H4 (cell line): ENCODE measurements around the gene OR8J1. TPM values are rescaled to one million over a fixed set of nuclear protein-coding genes. Genes with fewer than 3 reads are reported as not detected.
"Not testable (repeated sequence)": the region's sequence is repeated elsewhere in the genome, so short reads cannot be mapped to it uniquely, and the experiment has no call there.

Source experiments
- DNase-seq: peaks from one replicate; pipeline ENCODE4 v3.0.0-alpha.2; 2015; ENCODE audit warnings: low spot score
- total RNA-seq: library from RNA; depleted of rRNA; stranded (reverse); fragments of >200 nt; shearing (Covaris generic); gene quantifications from 2 replicates; pipeline ENCODE4 v1.2.3, GENCODE V29; 2014; rRNA removed

OR8J1 gene, protein sequence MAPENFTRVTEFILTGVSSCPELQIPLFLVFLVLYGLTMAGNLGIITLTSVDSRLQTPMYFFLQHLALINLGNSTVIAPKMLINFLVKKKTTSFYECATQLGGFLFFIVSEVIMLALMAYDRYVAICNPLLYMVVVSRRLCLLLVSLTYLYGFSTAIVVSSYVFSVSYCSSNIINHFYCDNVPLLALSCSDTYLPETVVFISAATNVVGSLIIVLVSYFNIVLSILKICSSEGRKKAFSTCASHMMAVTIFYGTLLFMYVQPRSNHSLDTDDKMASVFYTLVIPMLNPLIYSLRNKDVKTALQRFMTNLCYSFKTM
- total RNA-seq: not detected in 2 replicates

DNA sequence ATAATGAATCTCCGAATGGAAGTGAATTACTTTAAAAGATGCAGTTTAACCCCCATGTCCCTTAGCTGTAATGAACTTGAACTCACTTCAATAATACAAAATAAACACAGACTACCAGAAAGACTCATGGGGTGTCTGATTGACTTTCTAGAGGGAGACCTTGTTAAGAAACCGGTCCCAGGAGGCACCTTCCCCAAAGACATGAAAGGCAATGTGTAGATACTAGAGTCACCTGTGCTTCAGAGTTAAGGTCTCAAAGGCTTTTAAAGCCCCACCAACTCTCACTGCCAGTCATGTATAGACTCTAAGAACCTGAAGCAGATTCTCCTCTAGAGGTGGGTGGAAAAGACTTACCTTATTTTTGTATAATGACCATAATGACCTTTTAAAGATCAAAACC, at the start of gene OR8J1:
OR8J1 (plus strand) TSS at position 301 of the 400 bp plus-strand sequence. CDS start 5,956 bp downstream, outside the sequence.
- DNase-seq: no peak

DNA sequence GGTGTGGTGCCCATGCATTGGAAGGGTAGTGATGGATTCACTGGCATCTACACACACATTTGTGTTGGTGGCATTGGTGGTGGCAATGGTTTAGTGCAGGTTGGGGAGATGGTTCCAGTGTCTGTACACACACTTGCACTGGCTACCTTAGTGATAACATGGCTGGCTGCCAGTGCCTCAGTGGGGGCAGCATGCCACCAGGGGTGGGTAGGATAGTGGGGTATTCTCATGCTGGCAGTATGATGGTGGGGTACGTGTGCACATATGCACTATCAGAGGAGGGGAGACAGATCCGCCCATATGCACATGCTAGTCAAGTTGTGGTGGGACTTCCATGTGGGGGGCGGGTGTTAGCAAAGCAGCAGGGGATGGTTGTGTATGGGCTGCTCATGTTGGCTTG, 46.3 kb upstream of the OR8J1 start:
- DNase-seq: no peak

DNA sequence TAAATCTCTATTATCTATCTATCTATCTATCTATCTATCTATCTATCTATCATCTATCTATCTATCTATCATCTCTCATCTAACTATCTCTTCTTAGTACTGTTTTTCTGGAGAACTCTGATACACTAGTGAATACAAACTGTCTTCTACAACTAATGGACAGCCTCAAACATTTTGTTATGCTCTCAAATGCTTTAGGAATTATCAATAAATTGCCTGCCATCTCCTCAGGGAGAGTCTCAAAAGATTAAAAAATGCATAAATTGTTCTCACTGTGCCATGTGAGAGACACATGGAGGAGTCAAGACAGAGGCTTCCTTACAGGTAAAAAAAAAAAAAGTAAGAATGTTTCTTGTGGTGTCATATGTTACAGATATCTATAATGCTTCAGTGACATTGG, 39.2 kb upstream of the OR8J1 start, which contains the start of gene OR8K3:
OR8K3 (plus strand) TSS at position 301 of the 400 bp plus-strand sequence. CDS start 3,163 bp downstream, outside the sequence.
- no peak for DNase-seq

DNA sequence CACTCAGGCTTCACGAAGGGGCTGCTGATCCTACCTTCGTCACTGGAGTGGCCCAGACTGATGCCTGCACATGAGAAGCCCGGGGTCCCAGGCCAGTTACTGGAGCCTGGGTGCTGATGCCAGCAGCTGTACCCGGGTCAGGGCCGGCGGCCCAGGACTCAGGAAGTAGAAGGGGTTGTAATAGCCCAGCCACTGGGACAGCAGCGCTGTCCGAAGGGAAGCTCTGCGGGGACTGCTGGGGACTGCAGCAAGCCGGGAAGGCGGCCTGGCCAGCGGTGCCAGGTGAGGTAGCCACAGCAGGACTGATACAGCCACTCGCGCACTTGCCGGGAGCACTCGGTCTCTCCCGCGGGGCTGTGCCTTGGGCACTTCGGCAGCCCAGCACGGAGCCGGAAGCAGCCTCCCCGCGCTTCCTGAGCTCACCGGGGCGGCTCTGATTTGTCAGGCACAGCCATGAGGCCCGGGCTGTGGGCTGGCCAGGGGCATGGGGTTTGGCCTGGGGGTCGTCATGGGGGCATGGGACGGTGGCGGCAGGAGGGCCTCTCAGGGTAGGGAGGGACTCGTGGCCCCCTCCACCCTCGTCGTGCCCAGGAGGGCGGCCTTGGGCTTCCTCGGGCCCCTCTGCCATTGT, 22.1 kb upstream of the OR8J1 start:
- DNase-seq: peak; percentile 4

DNA sequence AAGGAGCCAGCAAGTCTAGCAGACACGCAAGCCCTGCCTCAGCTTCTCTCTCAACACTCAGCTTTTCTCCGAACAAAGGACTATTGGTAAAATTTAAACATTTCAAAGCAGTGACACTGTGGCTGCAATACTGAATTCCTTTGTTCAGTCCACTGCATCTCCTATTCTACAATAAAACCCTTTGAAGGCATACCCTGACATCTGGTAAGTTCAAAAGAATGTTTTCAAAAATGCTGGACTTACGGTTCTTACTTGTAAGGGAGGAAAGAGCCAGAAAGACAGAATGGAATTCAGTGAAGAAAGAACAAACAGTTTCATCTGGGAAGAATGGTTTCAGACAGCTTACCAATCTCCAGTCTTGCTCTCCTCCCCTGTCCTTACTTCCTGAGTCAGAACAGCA, 20.9 kb upstream of the OR8J1 start:
- no peak for DNase-seq

DNA sequence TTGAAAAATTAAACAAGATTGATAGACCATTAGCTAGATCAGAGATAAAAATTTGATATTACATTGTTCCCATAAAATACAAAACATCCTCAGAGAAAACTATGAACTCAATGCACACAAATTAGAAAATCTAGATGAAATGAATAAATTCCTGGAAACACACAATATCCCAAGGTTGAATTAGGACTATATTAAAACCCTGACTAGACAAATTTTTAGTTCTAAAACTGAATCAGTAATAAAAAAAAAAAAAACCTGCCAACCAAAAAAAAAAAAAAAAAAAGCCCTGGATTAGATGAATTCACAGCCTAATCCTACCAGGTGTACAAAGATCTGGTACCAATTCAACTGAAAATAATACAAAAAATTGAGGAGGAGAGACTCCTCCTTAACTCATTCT, 13.8 kb upstream of the OR8J1 start:
- no peak for DNase-seq

DNA sequence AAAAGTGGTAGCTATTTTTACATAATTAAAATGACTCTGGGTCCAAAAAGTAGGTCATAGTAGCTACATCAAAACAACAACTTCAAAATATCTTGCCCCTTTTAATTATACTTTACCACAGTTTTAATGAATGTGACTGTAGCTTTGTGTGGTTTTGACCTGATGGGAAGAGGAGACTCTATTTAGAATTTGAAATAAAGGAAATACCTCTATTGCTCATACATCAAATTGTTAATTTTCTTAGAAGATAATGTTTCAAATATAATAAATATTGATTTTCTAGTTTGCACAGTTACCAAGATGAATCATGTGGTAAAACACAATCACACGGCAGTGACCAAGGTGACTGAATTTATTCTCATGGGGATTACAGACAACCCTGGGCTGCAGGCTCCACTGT, 8.4 kb upstream of the OR8J1 start, which contains the start of gene OR8K1:
OR8K1 (plus strand) TSS at position 301 of the 400 bp plus-strand sequence; CDS start at position 301, 0 bp downstream.
- DNase-seq: no peak

DNA sequence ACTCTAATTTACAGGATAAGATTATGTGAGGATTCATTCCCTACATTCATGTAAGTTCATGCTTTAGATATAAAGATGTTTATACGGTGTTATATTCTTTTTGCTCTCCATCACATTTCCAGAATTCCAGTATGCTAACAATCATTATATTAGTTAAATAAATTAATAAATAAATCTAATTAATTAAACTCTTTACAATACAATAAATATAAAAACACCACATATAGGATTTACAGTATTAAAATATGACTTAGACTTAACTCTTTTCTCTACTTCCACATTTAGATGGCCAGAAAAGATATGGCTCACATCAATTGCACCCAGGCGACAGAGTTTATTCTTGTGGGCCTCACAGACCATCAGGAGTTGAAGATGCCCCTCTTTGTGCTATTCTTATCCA, 21.2 kb downstream of the OR8J1 start, which contains the start of gene OR8U1:
OR8U1 (plus strand) TSS at position 301 of the 400 bp plus-strand sequence; CDS start at position 301, 0 bp downstream.
- no peak for DNase-seq

DNA sequence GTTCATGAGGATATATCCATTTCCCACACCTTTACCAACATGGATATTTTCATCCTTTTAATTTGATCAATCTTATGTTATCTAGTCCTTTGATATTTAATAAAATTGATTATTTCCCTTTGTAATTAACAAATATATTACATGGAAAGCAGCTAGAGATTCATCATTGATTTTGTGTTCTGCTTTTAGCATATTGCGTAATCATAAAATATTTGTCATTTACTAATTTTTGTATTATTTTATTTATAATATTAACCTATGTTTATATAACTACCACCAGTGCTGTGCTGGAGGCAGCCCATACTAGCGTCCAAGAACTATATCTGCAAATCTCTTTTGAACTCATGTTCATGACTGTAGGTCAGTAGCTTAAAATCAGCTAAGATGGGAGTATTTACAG, 26.0 kb downstream of the OR8J1 start:
- no peak for DNase-seq

DNA sequence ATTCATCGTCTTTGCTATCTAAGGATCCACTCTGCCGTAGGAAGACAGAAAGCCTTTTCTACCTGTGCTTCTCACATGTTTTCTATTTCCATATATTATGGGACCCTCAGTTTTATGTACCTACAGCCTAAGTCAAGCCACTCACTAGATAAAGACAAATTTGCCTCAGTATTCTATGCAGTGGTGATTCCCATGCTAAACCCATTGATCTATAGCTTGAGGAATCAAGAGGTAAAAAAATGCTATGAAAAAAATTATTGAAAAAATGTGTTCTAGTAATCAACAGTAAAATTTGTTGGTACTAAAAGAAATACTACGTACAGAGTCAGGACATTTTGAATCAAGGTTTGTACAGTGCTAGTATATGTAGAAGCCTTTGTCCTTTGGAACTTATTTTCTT, 40.3 kb downstream of the OR8J1 start:
- DNase-seq: no peak

DNA sequence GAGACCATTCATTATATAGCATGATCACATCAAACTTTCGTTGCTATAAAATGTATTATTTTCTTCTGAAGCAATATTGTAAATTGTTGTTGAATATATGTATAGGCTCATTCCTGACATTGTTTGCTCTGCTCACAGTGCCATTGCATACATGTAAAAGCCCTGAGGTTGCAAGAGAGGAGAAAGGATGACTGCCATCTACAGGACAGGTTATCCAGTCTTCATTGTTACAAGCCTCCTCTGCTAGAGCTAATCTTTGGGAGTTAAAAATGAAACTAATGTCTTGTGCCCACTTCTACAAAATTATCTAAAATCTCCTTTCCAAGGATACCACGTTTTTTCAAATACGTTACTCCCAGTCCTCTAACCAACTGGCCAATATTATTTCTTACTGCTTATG, 42.0 kb downstream of the OR8J1 start:
- peak; percentile 9 for DNase-seq

DNA sequence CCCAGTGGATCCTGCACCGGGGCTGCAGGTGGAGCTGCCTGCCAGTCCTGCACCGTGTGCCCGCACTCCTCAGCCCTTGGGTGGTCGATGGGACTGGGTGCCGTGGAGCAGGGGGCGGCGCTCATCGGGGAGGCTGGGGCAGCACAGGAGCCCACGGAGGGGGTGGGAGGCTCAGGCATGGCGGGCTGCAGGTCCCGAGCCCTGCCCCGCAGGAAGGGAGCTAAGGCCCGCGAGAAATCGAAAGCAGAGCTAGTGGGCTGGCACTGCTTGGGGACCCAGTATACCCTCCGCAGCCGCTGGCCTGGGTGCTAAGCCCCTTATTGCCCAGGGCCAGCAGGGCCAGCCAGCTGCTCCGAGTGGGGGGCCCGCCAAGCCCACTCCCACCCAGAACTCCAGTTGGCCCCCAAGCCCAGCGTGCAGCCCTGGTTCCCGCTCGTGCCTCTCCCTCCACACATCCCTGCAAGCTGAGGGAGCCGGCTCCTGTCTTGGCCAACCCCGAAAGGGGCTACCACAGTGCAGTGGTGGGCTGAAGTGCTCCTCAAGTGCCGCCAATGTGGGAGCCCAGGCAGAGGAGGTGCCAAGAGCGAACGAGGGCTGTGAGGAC, 47.9 kb downstream of the OR8J1 start:
- DNase-seq: not testable (repeated sequence)

DNA sequence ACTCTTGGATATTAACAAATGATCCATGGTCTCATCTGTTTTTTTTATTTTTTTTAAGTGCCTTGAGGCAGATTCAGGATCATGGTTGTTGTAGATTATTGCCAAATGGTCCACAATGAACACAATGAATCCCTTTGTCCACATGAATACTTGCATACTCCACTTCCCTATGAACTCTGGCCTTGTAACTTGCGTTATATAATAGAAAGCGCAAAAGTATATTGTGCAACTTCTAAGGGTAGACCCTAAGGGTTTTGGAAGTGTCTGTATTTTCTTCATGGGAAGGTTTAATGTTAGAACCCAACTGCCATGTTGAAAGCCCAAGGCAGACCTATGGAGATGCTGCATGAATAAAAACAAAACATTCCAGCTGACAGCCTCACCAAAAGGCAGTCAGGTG, 50.3 kb downstream of the OR8J1 start:
- DNase-seq: no peak

DNA sequence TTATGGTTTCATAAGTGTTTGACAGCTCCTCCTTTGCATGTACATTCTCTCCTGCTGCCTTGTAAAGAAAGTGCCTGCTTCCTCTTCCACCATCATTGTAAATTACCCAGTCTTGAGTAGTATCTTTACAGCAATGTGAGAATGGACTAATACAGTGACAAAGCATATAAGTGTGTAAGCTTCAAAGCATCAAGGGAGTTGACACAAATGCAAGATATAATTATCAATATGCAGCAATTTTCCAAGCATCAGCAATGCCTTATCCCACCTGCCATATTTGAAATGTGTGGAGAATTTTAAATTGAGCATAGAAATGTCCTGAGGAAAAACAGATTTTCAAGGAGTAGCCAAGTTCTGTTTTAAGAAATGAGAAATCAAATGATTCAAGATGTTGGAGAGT, 56.7 kb downstream of the OR8J1 start:
- no peak for DNase-seq

Other genes starting within 250 kb of the OR8J1 start
- not detected in 2 replicates for gene OR8H3, start 231.9 kb upstream of the OR8J1 start, total RNA-seq
- gene OR8J3, start 214.1 kb upstream of the OR8J1 start, total RNA-seq: not detected in 2 replicates
- gene OR8K5, start 194.0 kb upstream of the OR8J1 start, total RNA-seq: not detected in 2 replicates
- not detected in 2 replicates for gene OR5J2, start 177.7 kb upstream of the OR8J1 start, total RNA-seq
- gene OR5T2, start 120.0 kb upstream of the OR8J1 start, total RNA-seq: not detected in 2 replicates
- gene OR5T3, start 102.0 kb upstream of the OR8J1 start, total RNA-seq: not detected in 2 replicates
- gene OR5T1, start 80.1 kb upstream of the OR8J1 start, total RNA-seq: not detected in 2 replicates
- gene OR8H1, start 62.0 kb upstream of the OR8J1 start, total RNA-seq: not detected in 2 replicates
- gene OR8K3, start 39.1 kb upstream of the OR8J1 start, total RNA-seq: not detected in 2 replicates
- gene OR8K1, start 8.3 kb upstream of the OR8J1 start, total RNA-seq: not detected in 2 replicates
- not detected in 2 replicates for gene OR8U1, start 21.3 kb downstream of the OR8J1 start, total RNA-seq
- gene OR5AL1, start 58.4 kb downstream of the OR8J1 start, total RNA-seq: not detected in 2 replicates
- gene OR5M3, start 119.1 kb downstream of the OR8J1 start, total RNA-seq: not detected in 2 replicates
- gene OR5M8, start 137.1 kb downstream of the OR8J1 start, total RNA-seq: not detected in 2 replicates
- gene OR5M11, start 189.0 kb downstream of the OR8J1 start, total RNA-seq: not detected in 2 replicates
- not detected in 2 replicates for gene OR5M10, start 223.4 kb downstream of the OR8J1 start, total RNA-seq